Kidney (tissue), 22 donors: ENCODE results near the gene C9orf43. TPM values are rescaled to one million over a fixed set of nuclear protein-coding genes. Genes with fewer than 3 reads are reported as not detected.
A peak's percentile ranks its signal among the peaks of the same experiment; 100 is the strongest.

Experiments
- DNase-seq, 5 donors: peaks; one replicate each; pipeline ENCODE4 v3.0.0-alpha.2; 2013 to 2020
- FAIRE-seq: peaks from 2 replicates; lab custom pipeline; 2012; peaks lifted over from hg19 to GRCh38; lab: Jason Lieb, UNC
- H3K27ac ChIP-seq, 2 donors: one replicate each; pipeline ENCODE4 v1.7.0; 2013; ENCODE audit warnings: low read depth in 2 of 2, low read length in 2 of 2, inconsistent platforms in 1 of 2
- H3K27me3 ChIP-seq: one replicate; pipeline ENCODE4 v1.7.1; 2013; ENCODE audit warnings: low read length, inconsistent platforms; ENCODE audit not compliant: control insufficient read depth, insufficient read depth
- H3K36me3 ChIP-seq, 3 donors: one replicate each; pipeline versions ENCODE4 v1.7.0 to v1.7.1; 2013; ENCODE audit warnings: low read length in 3 of 3, control low read depth in 1 of 3, inconsistent platforms in 1 of 3; ENCODE audit not compliant: insufficient read depth in 3 of 3, control insufficient read depth in 2 of 3
- H3K4me1 ChIP-seq, 3 donors: one replicate each; pipeline versions ENCODE4 v1.7.0 to v1.7.1; 2013; ENCODE audit warnings: low read length in 3 of 3, inconsistent platforms in 1 of 3, low read depth in 1 of 3; ENCODE audit not compliant: control insufficient read depth in 2 of 3, insufficient read depth in 2 of 3
- H3K4me3 ChIP-seq, 3 donors: one replicate each; pipeline versions ENCODE4 v1.7.0 to v1.8.1; 2013; ENCODE audit warnings: low read length in 3 of 3, control low read depth in 1 of 3, inconsistent platforms in 1 of 3
- H3K9ac ChIP-seq, 3 donors: one replicate each; pipeline versions ENCODE4 v1.7.0 to v1.7.1; 2013; ENCODE audit warnings: low read length in 3 of 3, control low read depth in 1 of 3, inconsistent platforms in 1 of 3
- H3K9me3 ChIP-seq, 3 donors: one replicate each; pipeline versions ENCODE4 v1.7.0 to v1.7.1; 2013; ENCODE audit warnings: low read length in 3 of 3, control low read depth in 1 of 3, inconsistent platforms in 1 of 3; ENCODE audit not compliant: control insufficient read depth in 2 of 3, insufficient read depth in 1 of 3
- intact Hi-C: fragments of 100-400 bp; cut with DNase I; formaldehyde crosslinking; loops from one replicate; pipeline ENCODE4 v1.11.1; 2022
- long read RNA-seq, 10 donors: library from polyadenylated mRNA in 1 of 10; unstranded in 1 of 10; transcript quantifications; one replicate each; pipeline ENCODE4 v2.0.0 and lab custom pipeline, GENCODE V29; 2021 to 2026
- polyA plus RNA-seq: library from polyadenylated mRNA; stranded (reverse); fragments of 350-450 nt; fragmentation: Illumina TruSeq; extraction: RNeasy Lipid Tissue Mini Kit (QIAGEN cat#74804); gene quantifications from one replicate; pipeline ENCODE4 v1.2.3, GENCODE V29; 2014; ENCODE audit warnings: low read depth, low replicate concordance; ENCODE audit not compliant: insufficient read depth
- total RNA-seq: library from RNA; stranded (reverse); fragmentation: NEBNext Ultra II Directional; extraction: Animal tissue kit (Norgen Biotek cat#: 25700); gene quantifications from one replicate; pipeline ENCODE4 v1.2.1, GENCODE V29; 2021
- TF ChIP-seq, protein P1 (sequence below): IDR thresholded peaks from 3 replicates; pipeline ENCODE4 v1.5.1; 2012; ENCODE audit warnings: mild to moderate bottlenecking, moderate library complexity, borderline replicate concordance; ENCODE audit not compliant: insufficient read depth; ENCODE audit errors: extremely low read depth
- donor health status: control.
- donor health status: control.
- donor health status: control.
- donor health status: control.
- donor health status: control.
- donor health status: DM: yes; HTN: yes; CAD: no.
- donor health status: Normal renal cell carcinoma (clear cell type).

The C9orf43 gene, protein sequence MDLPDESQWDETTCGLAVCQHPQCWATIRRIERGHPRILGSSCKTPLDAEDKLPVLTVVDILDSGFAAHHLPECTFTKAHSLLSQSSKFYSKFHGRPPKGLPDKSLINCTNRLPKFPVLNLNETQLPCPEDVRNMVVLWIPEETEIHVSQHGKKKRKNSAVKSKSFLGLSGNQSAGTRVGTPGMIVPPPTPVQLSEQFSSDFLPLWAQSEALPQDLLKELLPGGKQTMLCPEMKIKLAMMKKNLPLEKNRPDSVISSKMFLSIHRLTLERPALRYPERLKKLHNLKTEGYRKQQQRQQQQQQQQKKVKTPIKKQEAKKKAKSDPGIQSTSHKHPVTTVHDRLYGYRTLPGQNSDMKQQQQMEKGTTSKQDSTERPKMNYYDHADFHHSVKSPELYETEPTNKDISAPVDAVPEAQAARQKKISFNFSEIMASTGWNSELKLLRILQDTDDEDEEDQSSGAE
- total RNA-seq (0.50 TPM), polyA plus RNA-seq (0.80 TPM)
- long read RNA-seq, donor 1 = 0 reads
- long read RNA-seq, donor 2 = 0 reads
- long read RNA-seq, donor 3 = 0 reads
- long read RNA-seq, donor 4 = 0 reads
- long read RNA-seq, donor 5 = 0 reads
- long read RNA-seq, donor 6 = 0 reads
- long read RNA-seq, donor 7 = 0 reads
- long read RNA-seq, donor 8, partial matches to known transcripts = 47 of 47 reads
- long read RNA-seq, donor 8, other reads (novel, unspliced or antisense) = 0 of 47 reads
- long read RNA-seq, donor 9 = 0 reads
- long read RNA-seq, donor 10 = 0 reads

DNA sequence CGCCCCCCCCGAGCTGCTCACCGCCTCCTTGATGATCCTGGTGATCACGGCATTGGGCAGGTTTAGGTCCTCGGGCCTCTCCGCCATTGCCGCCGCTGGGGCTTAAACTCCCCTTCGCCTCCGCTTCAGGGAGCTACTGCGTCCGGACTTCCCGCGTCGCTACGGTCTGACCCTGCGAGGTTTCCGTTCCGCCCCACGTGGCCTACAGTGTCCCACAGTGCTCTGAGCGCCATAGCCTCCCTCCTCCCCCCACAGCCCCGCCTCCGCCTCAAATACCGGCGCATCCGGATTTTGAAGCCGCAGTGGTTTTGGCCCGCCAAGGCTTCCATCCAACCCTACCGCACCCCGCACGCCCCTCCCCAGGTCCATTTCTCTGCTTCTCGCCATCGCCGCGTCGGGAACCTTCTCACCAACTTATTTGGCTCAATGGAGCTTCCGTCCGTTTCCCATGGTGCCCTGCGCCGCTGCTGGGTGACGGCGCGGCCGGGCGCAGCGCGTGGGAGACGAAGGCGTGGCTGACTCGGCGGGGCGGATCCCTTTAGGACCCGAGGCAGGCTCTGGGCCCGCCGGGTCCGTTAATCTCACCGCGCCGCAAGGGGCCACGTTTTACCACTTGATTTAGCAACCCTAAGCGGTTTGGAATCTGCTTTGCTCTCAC lies at the start of gene C9orf43, which contains the start of gene POLE3:
Gene C9orf43 (plus strand): TSS at position 541 of the 658 bp plus-strand sequence. CDS start 2,747 bp downstream, outside the sequence.
Gene POLE3 (minus strand): TSS at position 469 of the 658 bp plus-strand sequence. CDS start 382 bp downstream, at position 87.
- peak within 1 kb of the TSS; percentile 57 to 99 (median 98) for H3K9ac ChIP-seq
- no peak for FAIRE-seq
- intact Hi-C loops = no loop called here

DNA sequence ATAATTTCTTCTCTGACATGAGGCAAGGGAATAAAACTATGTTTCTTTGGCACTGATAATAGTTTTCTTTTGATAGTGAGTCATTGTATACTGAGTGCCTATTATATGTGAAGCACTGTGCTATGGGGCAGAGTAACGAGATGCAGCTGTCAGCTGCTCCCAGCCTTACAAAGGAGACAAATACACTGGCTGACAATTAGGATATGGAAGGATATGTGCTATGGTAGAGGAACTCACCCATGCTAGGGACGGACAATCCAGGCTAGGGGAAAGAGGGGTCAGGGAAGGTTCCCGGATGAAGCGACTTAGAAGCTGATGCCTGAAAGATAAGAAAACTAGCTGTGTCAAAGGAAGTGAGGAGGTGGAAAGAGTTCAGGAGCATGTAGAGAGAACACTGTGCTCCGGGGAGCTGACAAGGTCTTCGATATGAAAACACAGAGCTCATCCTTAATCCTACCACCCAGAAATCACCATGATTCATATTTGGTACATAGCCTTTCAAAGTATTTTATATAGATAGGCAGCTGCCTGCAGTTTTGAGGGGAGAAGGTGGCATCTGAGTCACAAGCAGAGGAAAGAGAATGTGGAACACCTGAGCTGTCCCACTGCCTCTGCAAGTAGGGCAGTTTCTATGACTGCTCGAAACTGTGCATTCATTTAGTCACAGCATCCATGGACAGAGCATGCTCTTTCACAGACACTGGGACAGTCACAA lies 49.1 kb upstream of the C9orf43 start:
- no peak overlapping the region for H3K9ac ChIP-seq
- no peak for DNase-seq
- intact Hi-C loops = no loop called here
- TF ChIP-seq, protein P1, sequence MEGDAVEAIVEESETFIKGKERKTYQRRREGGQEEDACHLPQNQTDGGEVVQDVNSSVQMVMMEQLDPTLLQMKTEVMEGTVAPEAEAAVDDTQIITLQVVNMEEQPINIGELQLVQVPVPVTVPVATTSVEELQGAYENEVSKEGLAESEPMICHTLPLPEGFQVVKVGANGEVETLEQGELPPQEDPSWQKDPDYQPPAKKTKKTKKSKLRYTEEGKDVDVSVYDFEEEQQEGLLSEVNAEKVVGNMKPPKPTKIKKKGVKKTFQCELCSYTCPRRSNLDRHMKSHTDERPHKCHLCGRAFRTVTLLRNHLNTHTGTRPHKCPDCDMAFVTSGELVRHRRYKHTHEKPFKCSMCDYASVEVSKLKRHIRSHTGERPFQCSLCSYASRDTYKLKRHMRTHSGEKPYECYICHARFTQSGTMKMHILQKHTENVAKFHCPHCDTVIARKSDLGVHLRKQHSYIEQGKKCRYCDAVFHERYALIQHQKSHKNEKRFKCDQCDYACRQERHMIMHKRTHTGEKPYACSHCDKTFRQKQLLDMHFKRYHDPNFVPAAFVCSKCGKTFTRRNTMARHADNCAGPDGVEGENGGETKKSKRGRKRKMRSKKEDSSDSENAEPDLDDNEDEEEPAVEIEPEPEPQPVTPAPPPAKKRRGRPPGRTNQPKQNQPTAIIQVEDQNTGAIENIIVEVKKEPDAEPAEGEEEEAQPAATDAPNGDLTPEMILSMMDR = no peak
- H3K9me3 ChIP-seq = no peaks in the 10 kb centered on the region
- H3K4me1 ChIP-seq = peaks cover 0 to 6% (median 2%) of the 10 kb centered on the region in 3 donors
- H3K27me3 ChIP-seq = no peaks in the 10 kb centered on the region
- H3K27ac ChIP-seq = no peak overlapping the region
- H3K4me3 ChIP-seq = no peak overlapping the region
- H3K36me3 ChIP-seq = no peaks in the 10 kb centered on the region
- FAIRE-seq = no peak

More for the DNA sequence above, at the start of gene C9orf43, which contains the start of gene POLE3:
- Histone ChIP-seq H3K4me1 (peaks cover 0 to 6% (median 3%) of the 10 kb centered on the region in 3 donors), H3K27me3 (no peaks in the 10 kb centered on the region), H3K36me3 (peaks cover 5 to 11% (median 10%) of the 10 kb centered on the region in 3 donors), H3K9me3 (no peaks in the 10 kb centered on the region), H3K27ac (peak within 1 kb of the TSS; percentile 95 to 99), H3K4me3 (peak within 1 kb of the TSS; percentile 92 to 99 (median 99))
- TF ChIP-seq, protein P1 = no peak
- DNase-seq = peak; percentile 96 to 99 (median 98)

DNA sequence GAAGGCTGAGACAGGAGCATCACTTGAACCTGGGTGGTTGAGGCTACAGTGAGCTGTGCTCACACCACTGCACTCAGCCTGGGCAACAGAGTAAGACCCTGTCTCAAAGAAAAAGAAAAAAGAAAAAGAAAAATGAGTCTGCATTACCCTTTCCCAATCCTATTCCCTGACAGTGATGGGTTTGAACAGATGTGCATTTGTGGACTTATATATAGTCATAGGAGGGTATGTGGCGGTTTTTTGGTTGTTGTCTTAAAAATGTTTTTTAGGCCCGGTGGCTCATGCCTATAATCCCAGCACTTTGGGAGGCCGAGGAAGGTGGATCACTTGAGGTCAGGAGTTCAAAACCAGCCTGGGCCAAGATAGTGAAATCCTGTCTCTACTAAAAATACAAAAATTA lies 47.2 kb upstream of the C9orf43 start:
- intact Hi-C loops = no loop called here
- Histone ChIP-seq H3K36me3 (no peaks in the 10 kb centered on the region), H3K4me3 (no peak overlapping the region), H3K27me3 (no peaks in the 10 kb centered on the region), H3K9me3 (no peaks in the 10 kb centered on the region), H3K4me1 (peaks cover 0 to 6% (median 2%) of the 10 kb centered on the region in 3 donors), H3K27ac (no peak overlapping the region), H3K9ac (no peak overlapping the region)
- FAIRE-seq (no peak), DNase-seq (no peak)
- TF ChIP-seq, protein P1 = no peak
